HTR-8/SVneo (cell line): ENCODE measurements around the gene LYPD3.
"Not testable (repeated sequence)": the region's sequence is repeated elsewhere in the genome, so short reads cannot be mapped to it uniquely, and the experiment has no call there.

Experiments used
- DNase-seq: peaks from one replicate; pipeline ENCODE4 v3.0.0; 2011; ENCODE audit warnings: low spot score, mixed read lengths; ENCODE audit not compliant: insufficient read length
- FAIRE-seq: peaks from 2 replicates; lab custom pipeline; 2011; peaks lifted over from hg19 to GRCh38; lab: Jason Lieb, UNC

The LYPD3 gene

GRCh38 chr19:43463381-43464133 lies 1.9 kb downstream of the LYPD3 start:
- FAIRE-seq (peak; percentile 95), DNase-seq (peak; percentile 93)

GRCh38 chr19:43462785-43463380 lies 2.5 kb downstream of the LYPD3 start:
- FAIRE-seq (no peak), DNase-seq (no peak)

GRCh38 chr19:43462383-43462782 lies 3.0 kb downstream of the LYPD3 start:
- no peak for DNase-seq
- FAIRE-seq = no peak

GRCh38 chr19:43461303-43461702 lies 4.1 kb downstream of the LYPD3 start:
- DNase-seq (no peak), FAIRE-seq (no peak)

- no peak for DNase-seq
- FAIRE-seq = no peak
Measured at GRCh38 chr19:43460362-43461016, 4.9 kb downstream of the LYPD3 start.

DNA sequence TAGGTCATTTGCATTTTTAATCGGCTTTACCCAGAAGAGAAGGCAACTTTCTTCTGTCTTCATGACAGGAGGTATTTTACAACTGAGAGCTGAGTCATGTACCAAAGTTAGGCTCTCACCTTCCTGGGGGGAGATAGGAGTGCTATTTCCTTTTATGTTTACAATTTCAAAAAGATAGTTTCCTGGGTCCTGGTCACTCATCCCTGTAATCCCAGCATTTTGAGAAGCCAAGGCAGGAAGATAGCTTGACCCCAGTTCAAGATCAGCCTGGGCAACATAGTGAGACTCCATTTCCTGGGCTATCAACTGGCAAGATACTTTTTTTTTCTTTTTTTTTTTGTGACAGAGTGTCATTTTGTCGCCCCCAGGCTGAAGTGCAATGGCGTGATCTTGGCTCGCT lies 7.6 kb downstream of the LYPD3 start:
- FAIRE-seq (no peak), DNase-seq (no peak)

- DNase-seq (no peak), FAIRE-seq (no peak)
Measured at GRCh38 chr19:43455321-43456113, 9.9 kb downstream of the LYPD3 start.

DNA sequence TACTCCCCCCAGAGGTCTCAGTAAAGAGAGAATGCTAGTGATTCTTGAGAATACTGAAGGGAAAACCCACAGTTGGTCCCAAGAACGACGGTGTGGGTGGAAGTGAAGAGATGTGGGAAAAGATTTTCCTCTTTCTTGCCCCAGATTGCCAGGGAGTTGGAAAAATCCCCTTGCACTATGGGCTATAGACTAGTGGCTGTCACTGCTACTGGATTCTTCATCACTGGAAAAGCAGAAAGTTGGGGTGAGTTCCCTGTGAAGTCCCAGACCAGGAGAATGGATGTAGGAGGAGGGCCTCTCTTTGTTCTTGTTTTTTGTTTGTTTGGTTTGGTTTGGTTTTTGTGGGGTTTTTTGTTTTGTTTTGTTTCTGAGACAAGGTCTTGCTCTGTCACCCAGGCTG lies 11.4 kb downstream of the LYPD3 start:
- no peak for FAIRE-seq
- no peak for DNase-seq

DNA sequence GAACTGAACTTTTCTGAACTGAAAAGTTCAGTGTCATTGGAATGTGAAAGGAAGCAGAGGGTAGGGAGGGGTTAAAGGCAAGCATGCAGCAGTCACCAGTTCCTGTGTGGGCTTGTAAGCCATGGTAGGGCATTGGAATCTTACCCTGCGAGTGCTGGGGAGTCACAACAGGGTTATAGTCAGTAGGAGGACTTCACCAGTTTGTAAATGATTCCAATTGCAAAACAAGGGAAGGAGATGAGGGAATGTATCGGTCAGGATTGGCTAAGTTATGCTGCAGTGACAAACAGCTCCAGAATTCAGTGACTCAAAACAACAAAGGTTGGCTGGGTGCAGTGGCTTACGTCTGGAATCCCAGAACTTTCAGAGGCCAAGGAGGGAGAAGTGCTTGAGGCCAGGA lies 12.8 kb downstream of the LYPD3 start:
- no peak for FAIRE-seq
- DNase-seq = no peak

DNA sequence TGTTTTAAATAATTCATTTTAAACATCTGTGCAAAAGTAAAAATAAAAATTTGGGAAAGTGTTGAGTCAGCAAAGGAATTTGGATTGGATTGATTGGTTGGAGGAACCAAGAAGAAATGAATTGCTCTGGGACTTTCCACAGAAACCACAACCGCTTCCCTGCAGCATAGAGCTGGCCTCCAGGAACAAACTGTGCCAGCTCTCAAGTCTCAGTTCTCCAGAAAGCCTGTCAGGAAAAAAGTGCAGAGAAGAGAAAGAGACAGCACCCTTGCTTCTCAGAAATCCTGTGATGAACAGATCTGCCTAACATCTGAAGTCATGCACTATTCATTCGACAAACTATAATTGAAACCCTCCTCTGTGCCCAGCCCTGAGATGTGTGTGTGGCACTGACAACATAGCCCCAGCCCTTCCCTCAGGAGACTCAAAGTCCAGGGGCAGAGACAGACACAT lies 14.8 kb downstream of the LYPD3 start:
- no peak for DNase-seq

GRCh38 chr19:43447655-43448054 lies 17.8 kb downstream of the LYPD3 start:
- no peak for DNase-seq
- no peak for FAIRE-seq

More for the DNA sequence above, 14.8 kb downstream of the LYPD3 start:
- FAIRE-seq = no peak

- FAIRE-seq (peak; percentile 69), DNase-seq (peak; percentile 80)
Measured at GRCh38 chr19:43446746-43447489, 18.5 kb downstream of the LYPD3 start.

- DNase-seq (no peak), FAIRE-seq (no peak)
Measured at GRCh38 chr19:43445426-43445825, 20.0 kb downstream of the LYPD3 start.

- no peak for DNase-seq
- FAIRE-seq = no peak
Measured at GRCh38 chr19:43444531-43445287, 20.7 kb downstream of the LYPD3 start.

GRCh38 chr19:43444091-43444490 lies 21.3 kb downstream of the LYPD3 start:
- not testable (repeated sequence) for FAIRE-seq, DNase-seq

DNA sequence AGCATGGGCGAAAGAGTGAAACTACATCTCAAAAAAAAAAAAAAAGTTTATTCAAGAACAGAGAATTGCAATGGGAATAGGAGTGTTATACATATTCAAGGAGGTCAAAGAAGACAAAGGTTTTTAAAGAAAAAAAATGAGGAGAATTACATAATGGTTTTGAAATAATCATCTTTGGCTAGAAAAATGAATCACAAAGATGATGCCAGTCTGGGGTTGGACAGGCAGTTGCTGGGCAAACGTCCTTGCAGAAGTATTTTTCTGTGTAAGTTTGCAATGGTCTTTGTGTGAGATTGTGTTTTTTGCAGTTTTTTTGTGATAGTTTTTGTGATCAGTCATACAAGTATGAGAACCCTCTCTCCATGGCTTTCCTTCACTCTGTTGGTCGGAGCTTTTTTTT lies 23.7 kb downstream of the LYPD3 start:
- DNase-seq = no peak
- no peak for FAIRE-seq

- no peak for FAIRE-seq
- DNase-seq = no peak
Measured at GRCh38 chr19:43439709-43440063, 25.7 kb downstream of the LYPD3 start.

DNA sequence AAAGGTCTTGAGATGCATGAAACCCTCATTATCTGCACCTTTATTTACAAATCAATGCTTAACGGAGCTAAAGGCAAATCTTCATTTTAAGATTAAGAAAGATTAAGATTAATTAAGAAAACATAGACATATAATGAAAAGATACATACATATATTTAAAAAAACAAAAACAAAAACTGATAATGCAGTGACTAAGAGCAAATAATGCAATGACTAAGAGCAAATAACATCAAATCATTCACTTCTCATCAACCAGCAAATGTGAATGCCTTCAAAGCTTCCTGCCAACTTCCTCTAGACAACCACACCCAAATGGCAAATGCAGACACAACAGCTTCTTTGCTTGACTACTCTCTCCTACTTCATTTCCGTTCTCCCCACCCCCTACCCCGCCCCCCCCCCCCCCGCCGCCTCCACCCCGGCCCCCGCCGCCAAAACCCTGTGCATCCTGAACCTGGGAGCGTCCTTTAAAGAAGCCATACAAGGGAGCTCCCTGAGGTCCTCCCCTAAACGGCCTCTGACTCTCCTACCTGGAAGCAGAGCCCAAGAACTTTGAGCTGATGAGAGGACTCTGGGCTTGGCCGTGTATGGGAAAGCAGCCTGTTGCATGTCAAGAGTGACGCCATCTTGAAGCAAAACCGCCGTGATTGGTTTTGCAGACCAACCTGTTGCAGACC lies 26.2 kb downstream of the LYPD3 start:
- DNase-seq (peak; percentile 44), FAIRE-seq (no peak)
